HepG2 (cell line): Measurements from ENCODE around the gene BPGM. TPM values are rescaled to one million over a fixed set of nuclear protein-coding genes. Genes with fewer than 3 reads are reported as not detected.
A peak's percentile ranks its signal among the peaks of the same experiment; 100 is the strongest.

Source experiments
- AKAP8 ChIP-seq: sonication (generic); formaldehyde crosslinking; IDR thresholded peaks from 2 replicates; pipeline ENCODE4 v1.5.1; 2020; ENCODE audit warnings: mild to moderate bottlenecking, missing genetic modification reagents
- FOXJ3 ChIP-seq: sonication (generic); formaldehyde crosslinking; IDR thresholded peaks from 2 replicates; pipeline ENCODE4 v1.4.0; 2020; ENCODE audit warnings: missing genetic modification reagents, mild to moderate bottlenecking, borderline replicate concordance
- HNF4A ChIP-seq: sonication (generic); formaldehyde crosslinking; IDR thresholded peaks from 2 replicates; pipeline ENCODE4 v1.4.0; 2020; ENCODE audit warnings: missing genetic modification reagents
- PAF1 ChIP-seq: IDR thresholded peaks from 2 replicates; pipeline ENCODE4 v1.6.1; 2016; ENCODE audit warnings: missing genetic modification reagents, missing compliant biosample characterization
- RFX1 ChIP-seq: fragments of 450-650 bp; IDR thresholded peaks from 2 replicates; pipeline ENCODE4 v1.6.1; 2017
- SIX4 ChIP-seq: sonication (generic); formaldehyde crosslinking; IDR thresholded peaks from 2 replicates; pipeline ENCODE4 v1.4.0; 2020; ENCODE audit warnings: missing genetic modification reagents
- STAG1 ChIP-seq: sonication (generic); formaldehyde crosslinking; IDR thresholded peaks from 2 replicates; pipeline ENCODE4 v1.4.0; 2020; ENCODE audit warnings: missing genetic modification reagents
- TAF1 ChIP-seq: sonication (generic); formaldehyde crosslinking; IDR thresholded peaks from 2 replicates; pipeline ENCODE4 v1.4.0; 2020; ENCODE audit warnings: missing genetic modification reagents
- TEAD3 ChIP-seq: optimal IDR thresholded peaks from 2 replicates; pipeline ENCODE3; 2016; ENCODE audit warnings: borderline replicate concordance
- ZBTB20 ChIP-seq: sonication (generic); formaldehyde crosslinking; IDR thresholded peaks from 2 replicates; pipeline ENCODE4 v1.8.1; 2023; ENCODE audit warnings: missing genetic modification reagents, low read depth, mild to moderate bottlenecking, borderline replicate concordance
- ZNF251 ChIP-seq: sonication (generic); formaldehyde crosslinking; IDR thresholded peaks from 2 replicates; pipeline ENCODE4 v1.9.0; 2021; ENCODE audit warnings: mild to moderate bottlenecking, missing genetic modification reagents
- ZNF256 ChIP-seq: sonication (generic); formaldehyde crosslinking; conservative IDR thresholded peaks from 2 replicates; pipeline ENCODE4 v1.4.0; 2020; ENCODE audit warnings: missing genetic modification reagents
- ZNF652 ChIP-seq: IDR thresholded peaks from 2 replicates; pipeline ENCODE4 v1.6.1; 2016; ENCODE audit warnings: low read depth, borderline replicate concordance
- ZZZ3 ChIP-seq: sonication (generic); formaldehyde crosslinking; IDR thresholded peaks from 2 replicates; pipeline ENCODE4 v1.4.0; 2020; ENCODE audit warnings: missing genetic modification reagents, mild to moderate bottlenecking, borderline replicate concordance
- polyA plus RNA-seq, 8 experiments: library from polyadenylated mRNA; depleted of rRNA in 3 of 8; stranded (reverse) in 7 of 8; unstranded in 1 of 8; fragments of >200 nt; fragmentation: Illumina TruSeq in 4 of 8; extraction: Trizol in 4 of 8; gene quantifications; 2 replicates each; pipeline versions ENCODE4 v1.2.1 to v1.2.3, GENCODE V29; 2011 to 2016; ENCODE audit warnings: low read depth in 4 of 8, missing spikeins in 1 of 8, mixed read lengths in 1 of 8; ENCODE audit not compliant: insufficient read depth in 1 of 8
- total RNA-seq, 5 experiments: library from RNA; depleted of rRNA; stranded (reverse); fragments of >200 nt; fragmentation: Illumina TruSeq; extraction: Trizol; gene quantifications; 2 replicates each; pipeline ENCODE4 v1.2.3, GENCODE V29; 2016; ENCODE audit warnings: low read depth in 1 of 5
- TF ChIP-seq, protein P1 (sequence below): IDR thresholded peaks from 2 replicates; pipeline ENCODE4 v1.4.0; 2020; ENCODE audit warnings: mild to moderate bottlenecking, missing genetic modification reagents
- TF ChIP-seq, protein P2 (sequence below): sonication (generic); formaldehyde crosslinking; IDR thresholded peaks from 2 replicates; pipeline ENCODE4 v1.4.0; 2020; ENCODE audit warnings: mild to moderate bottlenecking, missing genetic modification reagents
- TF ChIP-seq, protein P3 (sequence below): sonication (generic); formaldehyde crosslinking; IDR thresholded peaks from 2 replicates; pipeline ENCODE4 v1.5.0; 2020; ENCODE audit warnings: mild to moderate bottlenecking, missing genetic modification reagents, moderate library complexity

The BPGM gene
- total and polyA plus RNA-seq, 2 of the 13 experiments (the other 11 are each of a cell fraction or from before 2014, with no cell fraction given), result 4.0 to 7.5 TPM

DNA sequence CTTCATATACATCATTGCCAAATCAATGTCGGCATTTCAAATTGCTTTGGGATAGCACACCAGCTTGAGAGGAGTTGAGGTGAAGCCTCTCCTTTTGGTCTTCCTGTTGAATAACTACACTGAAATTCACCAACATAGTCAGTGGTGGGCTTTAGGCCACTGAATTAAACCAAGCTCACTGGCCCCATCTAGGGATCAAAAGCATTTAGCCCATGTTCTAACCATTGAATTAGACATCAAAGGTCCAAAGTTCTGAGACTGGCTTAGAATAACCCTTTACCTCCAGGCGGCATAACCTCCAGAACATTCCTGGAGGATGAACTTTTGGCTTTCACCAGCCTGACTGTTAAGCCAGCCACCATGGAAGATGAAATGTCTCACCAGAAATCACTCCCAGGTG, 54.6 kb downstream of the BPGM start (continued):
- TF ChIP-seq, protein P1, sequence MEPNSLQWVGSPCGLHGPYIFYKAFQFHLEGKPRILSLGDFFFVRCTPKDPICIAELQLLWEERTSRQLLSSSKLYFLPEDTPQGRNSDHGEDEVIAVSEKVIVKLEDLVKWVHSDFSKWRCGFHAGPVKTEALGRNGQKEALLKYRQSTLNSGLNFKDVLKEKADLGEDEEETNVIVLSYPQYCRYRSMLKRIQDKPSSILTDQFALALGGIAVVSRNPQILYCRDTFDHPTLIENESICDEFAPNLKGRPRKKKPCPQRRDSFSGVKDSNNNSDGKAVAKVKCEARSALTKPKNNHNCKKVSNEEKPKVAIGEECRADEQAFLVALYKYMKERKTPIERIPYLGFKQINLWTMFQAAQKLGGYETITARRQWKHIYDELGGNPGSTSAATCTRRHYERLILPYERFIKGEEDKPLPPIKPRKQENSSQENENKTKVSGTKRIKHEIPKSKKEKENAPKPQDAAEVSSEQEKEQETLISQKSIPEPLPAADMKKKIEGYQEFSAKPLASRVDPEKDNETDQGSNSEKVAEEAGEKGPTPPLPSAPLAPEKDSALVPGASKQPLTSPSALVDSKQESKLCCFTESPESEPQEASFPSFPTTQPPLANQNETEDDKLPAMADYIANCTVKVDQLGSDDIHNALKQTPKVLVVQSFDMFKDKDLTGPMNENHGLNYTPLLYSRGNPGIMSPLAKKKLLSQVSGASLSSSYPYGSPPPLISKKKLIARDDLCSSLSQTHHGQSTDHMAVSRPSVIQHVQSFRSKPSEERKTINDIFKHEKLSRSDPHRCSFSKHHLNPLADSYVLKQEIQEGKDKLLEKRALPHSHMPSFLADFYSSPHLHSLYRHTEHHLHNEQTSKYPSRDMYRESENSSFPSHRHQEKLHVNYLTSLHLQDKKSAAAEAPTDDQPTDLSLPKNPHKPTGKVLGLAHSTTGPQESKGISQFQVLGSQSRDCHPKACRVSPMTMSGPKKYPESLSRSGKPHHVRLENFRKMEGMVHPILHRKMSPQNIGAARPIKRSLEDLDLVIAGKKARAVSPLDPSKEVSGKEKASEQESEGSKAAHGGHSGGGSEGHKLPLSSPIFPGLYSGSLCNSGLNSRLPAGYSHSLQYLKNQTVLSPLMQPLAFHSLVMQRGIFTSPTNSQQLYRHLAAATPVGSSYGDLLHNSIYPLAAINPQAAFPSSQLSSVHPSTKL (CRISPR knock-in tag), result no peak
- peak; percentile 43 for TF ChIP-seq STAG1 (CRISPR knock-in tag)
- TF ChIP-seq SIX4 (CRISPR knock-in tag), result no peak
- peak; percentile 65 for TF ChIP-seq ZNF652 (CRISPR knock-in tag)
- TF ChIP-seq RFX1, result no peak
- peak; percentile 59; the same call in 1 of the 2 replicates for TF ChIP-seq HNF4A (CRISPR knock-in tag)
- peak; percentile 21 for TF ChIP-seq TEAD3 (CRISPR knock-in tag)
- TF ChIP-seq TAF1 (CRISPR knock-in tag), result no peak
- TF ChIP-seq, protein P2, sequence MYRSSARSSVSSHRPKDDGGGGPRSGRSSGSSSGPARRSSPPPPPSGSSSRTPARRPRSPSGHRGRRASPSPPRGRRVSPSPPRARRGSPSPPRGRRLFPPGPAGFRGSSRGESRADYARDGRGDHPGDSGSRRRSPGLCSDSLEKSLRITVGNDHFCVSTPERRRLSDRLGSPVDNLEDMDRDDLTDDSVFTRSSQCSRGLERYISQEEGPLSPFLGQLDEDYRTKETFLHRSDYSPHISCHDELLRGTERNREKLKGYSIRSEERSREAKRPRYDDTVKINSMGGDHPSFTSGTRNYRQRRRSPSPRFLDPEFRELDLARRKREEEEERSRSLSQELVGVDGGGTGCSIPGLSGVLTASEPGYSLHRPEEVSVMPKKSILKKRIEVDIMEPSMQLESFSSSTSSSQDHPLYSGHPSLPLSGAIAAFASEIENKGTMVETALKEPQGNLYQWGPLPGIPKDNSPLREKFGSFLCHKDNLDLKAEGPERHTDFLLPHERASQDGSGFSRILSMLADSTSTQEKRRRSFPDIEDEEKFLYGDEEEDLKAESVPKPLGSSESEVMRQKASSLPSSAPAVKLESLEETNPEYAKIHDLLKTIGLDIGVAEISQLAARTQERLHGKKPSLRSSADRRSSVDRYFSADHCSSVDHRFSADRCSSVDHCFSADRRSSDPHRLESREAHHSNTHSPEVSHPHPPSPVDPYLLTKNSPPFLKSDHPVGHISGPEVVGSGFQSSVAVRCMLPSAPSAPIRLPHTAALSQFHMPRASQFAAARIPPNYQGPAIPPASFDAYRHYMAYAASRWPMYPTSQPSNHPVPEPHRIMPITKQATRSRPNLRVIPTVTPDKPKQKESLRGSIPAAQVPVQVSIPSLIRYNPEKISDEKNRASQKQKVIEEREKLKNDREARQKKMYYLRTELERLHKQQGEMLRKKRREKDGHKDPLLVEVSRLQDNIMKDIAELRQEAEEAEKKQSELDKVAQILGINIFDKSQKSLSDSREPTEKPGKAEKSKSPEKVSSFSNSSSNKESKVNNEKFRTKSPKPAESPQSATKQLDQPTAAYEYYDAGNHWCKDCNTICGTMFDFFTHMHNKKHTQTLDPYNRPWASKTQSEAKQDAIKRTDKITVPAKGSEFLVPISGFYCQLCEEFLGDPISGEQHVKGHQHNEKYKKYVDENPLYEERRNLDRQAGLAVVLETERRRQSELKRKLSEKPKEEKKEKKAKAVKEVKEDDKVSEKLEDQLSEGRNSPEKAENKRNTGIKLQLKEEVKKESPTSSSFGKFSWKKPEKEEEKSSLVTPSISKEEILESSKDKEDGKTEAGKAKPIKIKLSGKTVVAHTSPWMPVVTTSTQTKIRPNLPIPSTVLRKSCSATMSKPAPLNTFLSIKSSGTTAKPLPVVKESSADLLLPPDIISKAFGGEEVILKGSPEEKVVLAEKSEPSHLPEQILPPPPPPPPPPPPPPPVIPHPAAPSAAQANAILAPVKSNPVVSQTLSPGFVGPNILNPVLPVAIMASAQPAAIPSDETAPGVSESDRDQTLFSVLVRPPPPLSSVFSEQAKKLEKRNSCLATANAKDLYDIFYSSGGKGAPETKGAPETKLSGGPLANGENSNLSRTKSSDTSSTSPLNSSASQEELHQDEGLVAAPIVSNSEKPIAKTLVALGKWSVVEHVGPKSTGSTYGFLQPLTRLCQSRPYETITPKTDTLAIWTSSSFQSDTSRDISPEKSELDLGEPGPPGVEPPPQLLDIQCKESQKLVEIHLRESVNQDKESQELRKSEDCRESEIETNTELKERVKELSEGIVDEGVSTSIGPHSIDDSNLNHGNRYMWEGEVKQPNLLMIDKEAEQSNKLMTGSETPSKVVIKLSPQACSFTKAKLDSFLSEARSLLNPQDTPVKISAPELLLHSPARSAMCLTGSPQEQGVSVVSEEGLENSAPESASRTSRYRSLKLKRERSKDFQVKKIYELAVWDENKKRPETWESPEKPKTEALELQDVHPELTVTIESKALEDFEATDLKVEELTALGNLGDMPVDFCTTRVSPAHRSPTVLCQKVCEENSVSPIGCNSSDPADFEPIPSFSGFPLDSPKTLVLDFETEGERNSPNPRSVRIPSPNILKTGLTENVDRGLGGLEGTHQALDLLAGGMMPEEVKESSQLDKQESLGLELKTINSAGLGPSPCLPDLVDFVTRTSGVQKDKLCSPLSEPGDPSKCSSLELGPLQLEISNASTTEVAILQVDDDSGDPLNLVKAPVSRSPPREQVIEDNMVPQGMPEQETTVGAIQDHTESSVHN (CRISPR knock-in tag), result no peak
- no peak for TF ChIP-seq FOXJ3 (CRISPR knock-in tag)
- no peak for TF ChIP-seq ZNF256 (CRISPR knock-in tag)
- TF ChIP-seq PAF1 (CRISPR knock-in tag), result no peak
- TF ChIP-seq AKAP8 (CRISPR knock-in tag), result no peak
- TF ChIP-seq ZZZ3 (CRISPR knock-in tag), result no peak
- TF ChIP-seq, protein P3, sequence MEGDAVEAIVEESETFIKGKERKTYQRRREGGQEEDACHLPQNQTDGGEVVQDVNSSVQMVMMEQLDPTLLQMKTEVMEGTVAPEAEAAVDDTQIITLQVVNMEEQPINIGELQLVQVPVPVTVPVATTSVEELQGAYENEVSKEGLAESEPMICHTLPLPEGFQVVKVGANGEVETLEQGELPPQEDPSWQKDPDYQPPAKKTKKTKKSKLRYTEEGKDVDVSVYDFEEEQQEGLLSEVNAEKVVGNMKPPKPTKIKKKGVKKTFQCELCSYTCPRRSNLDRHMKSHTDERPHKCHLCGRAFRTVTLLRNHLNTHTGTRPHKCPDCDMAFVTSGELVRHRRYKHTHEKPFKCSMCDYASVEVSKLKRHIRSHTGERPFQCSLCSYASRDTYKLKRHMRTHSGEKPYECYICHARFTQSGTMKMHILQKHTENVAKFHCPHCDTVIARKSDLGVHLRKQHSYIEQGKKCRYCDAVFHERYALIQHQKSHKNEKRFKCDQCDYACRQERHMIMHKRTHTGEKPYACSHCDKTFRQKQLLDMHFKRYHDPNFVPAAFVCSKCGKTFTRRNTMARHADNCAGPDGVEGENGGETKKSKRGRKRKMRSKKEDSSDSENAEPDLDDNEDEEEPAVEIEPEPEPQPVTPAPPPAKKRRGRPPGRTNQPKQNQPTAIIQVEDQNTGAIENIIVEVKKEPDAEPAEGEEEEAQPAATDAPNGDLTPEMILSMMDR (CRISPR knock-in tag), result peak; percentile 46
- no peak for TF ChIP-seq ZNF251 (CRISPR knock-in tag)
- TF ChIP-seq ZBTB20 (CRISPR knock-in tag), result no peak
